GM12891 (cell line): Measurements from ENCODE around the gene FZD10.

Source experiments
- DNase-seq: peaks from one replicate; pipeline ENCODE4 v3.0.0; 2011; ENCODE audit warnings: low spot score; ENCODE audit not compliant: insufficient read length
- FAIRE-seq: peaks from 2 replicates; lab custom pipeline; 2011; peaks lifted over from hg19 to GRCh38; lab: Jason Lieb, UNC
- PAX5 ChIP-seq: IDR thresholded peaks from 2 replicates; pipeline ENCODE4 v1.6.1; 2011; ENCODE audit warnings: low read length, moderate library complexity, mild to moderate bottlenecking; ENCODE audit not compliant: insufficient read depth, severe bottlenecking
- POLR2A ChIP-seq: IDR thresholded peaks from 2 replicates; pipeline ENCODE4 v1.6.1; 2011; ENCODE audit warnings: low read depth, low read length, control low read depth
- POLR2AphosphoS5 ChIP-seq: IDR thresholded peaks from 2 replicates; pipeline ENCODE4 v1.6.1; 2011; ENCODE audit warnings: low read depth, low read length, control low read depth
- POU2F2 ChIP-seq: IDR thresholded peaks from 2 replicates; pipeline ENCODE4 v1.6.1; 2011; ENCODE audit warnings: low read depth, mild to moderate bottlenecking, control low read depth, low read length, moderate library complexity
- SPI1 ChIP-seq: IDR thresholded peaks from 2 replicates; pipeline ENCODE4 v1.6.1; 2011; ENCODE audit warnings: low read depth, low read length, control low read depth
- TAF1 ChIP-seq: IDR thresholded peaks from 2 replicates; pipeline ENCODE4 v1.6.1; 2011; ENCODE audit warnings: low read depth, low read length, control low read depth

Gene FZD10

DNA sequence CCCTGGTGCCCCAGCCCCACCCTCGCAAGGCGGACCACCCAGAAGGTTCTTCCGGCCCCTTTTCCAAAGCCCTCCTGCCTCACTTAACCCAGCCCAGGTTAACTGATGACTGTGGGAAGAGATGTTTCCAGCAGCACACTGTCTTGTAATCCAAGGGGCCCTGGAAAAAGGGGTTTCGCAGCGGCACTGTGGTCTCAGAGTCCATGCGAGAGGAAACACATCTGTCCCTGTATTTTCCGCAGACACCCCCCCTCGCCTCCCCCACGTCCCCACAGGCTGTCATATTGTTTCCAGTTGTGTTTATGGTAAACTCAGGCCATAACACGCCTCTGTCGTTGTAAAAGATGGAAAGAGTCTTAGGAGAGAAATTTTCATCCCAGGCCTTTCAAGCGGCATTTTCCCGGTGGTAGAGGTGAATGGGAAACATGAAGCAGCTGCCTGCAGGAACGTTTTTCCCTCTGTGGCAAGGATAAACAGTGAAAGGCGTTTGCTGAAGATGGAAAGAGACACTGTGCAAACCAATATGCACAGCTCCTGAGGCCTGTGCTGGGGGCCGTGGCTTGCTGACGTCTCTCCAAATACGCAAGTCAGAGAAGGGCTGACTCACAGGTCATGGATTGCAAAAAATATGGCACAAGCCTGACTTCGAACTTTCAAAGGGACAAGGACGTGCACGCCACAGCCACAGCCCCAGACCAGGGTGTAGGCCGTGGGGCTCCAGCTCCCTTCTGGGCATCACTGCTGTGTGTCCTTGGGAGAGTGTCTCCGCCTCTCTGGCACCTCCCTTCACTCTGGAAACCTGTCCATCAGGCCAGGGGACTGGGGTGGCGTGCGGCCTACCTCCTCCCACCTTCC lies 22.5 kb upstream of the FZD10 start:
- TF ChIP-seq POLR2AphosphoS5, result no peak
- TF ChIP-seq SPI1, result no peak
- TF ChIP-seq POU2F2, result no peak
- no peak for TF ChIP-seq TAF1
- TF ChIP-seq POLR2A, result no peak
- no peak for TF ChIP-seq PAX5
- FAIRE-seq (no peak), DNase-seq (no peak)

DNA sequence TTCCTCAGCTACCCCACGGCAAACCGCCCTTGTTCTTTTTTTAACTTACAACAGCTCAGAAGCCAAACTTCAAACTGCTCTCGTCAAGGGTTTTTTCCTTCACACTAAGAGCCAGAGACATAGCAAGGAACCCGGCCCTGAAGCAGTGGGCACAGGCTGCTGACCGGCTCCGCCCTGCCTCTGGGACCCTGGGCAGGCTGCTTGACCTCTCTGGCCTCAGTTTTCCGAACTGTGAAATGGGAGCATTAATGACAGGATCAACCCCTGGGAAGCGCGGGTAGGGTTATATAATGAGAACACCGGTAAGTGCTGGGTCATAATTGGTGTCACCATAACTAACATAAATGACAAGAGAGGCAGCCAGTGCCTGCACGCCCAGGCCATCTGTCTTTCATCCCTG lies 21.2 kb upstream of the FZD10 start:
- no peak for DNase-seq
- no peak for TF ChIP-seq POLR2AphosphoS5
- no peak for FAIRE-seq

DNA sequence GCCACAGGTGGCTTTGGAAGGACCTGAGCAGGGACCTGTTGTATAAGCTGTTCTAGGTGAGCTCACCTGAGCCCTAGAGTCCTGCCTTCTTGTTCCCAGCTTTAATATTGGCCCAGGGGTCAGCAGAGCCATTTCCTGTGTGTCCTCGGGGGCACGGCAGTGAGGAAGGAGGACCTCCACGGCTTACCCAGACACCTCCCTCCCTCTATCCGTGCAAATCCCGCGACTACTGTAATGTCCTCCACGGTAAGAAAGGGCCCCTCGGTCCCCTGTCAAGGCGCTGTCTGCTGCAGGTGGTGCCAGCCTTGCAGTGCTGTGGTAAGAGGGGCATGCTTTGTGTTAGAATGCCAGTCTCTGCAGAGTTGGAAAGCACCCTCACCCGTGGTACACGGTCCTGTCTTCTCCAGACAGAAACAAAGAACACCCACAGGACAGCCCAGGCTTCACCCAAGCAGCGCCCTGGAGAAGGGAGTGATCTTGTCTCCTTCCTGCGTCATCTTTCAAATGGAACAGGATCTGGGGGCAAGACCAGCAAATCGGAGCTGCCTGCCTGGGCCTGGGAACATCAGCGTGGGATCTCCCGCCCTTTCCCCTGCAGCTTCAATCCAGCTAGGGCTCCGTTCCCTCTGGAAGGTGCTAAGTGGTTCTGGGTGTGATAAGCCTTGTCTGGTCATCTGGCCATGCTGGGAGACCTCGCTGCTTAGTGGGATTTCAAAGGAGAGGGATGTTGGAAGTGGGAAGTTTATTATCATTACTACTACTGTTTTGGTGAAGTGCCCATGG lies 20.2 kb upstream of the FZD10 start:
- TF ChIP-seq POU2F2 (no peak), POLR2A (no peak), POLR2AphosphoS5 (no peak), PAX5 (no peak), TAF1 (no peak), SPI1 (no peak)
- FAIRE-seq (no peak), DNase-seq (no peak)

- TF ChIP-seq POLR2A, result no peak
- TF ChIP-seq PAX5, result no peak
- TF ChIP-seq POU2F2, result no peak
- TF ChIP-seq SPI1, result no peak
- no peak for TF ChIP-seq POLR2AphosphoS5
- no peak for TF ChIP-seq TAF1
- FAIRE-seq, result no peak
- DNase-seq, result no peak
These were observed 19.5 kb upstream of the FZD10 start for GRCh38 chr12:130142736-130143135.

- DNase-seq, result no peak
- FAIRE-seq, result no peak
- TF ChIP-seq PAX5 (no peak), POU2F2 (no peak), POLR2AphosphoS5 (no peak), SPI1 (no peak), TAF1 (no peak)
These were observed 19.1 kb upstream of the FZD10 start for GRCh38 chr12:130143136-130143535.

GRCh38 chr12:130144256-130144655 lies 18.0 kb upstream of the FZD10 start:
- TF ChIP-seq SPI1, result no peak
- no peak for TF ChIP-seq PAX5
- TF ChIP-seq POLR2AphosphoS5, result no peak
- TF ChIP-seq POU2F2, result no peak
- FAIRE-seq, result no peak

GRCh38 chr12:130145731-130146130 lies 16.5 kb upstream of the FZD10 start:
- TF ChIP-seq SPI1, result no peak
- DNase-seq (no peak), FAIRE-seq (no peak)

More at GRCh38 chr12:130144256-130144655, 18.0 kb upstream of the FZD10 start:
- no peak for DNase-seq

- DNase-seq, result no peak
- no peak for FAIRE-seq
- TF ChIP-seq SPI1 (no peak), POLR2AphosphoS5 (no peak), POU2F2 (no peak), TAF1 (no peak), PAX5 (no peak), POLR2A (no peak)
These were observed 15.9 kb upstream of the FZD10 start for GRCh38 chr12:130146176-130146931.

- FAIRE-seq, result no peak
- TF ChIP-seq TAF1 (no peak), PAX5 (no peak), SPI1 (no peak), POLR2AphosphoS5 (no peak), POLR2A (no peak), POU2F2 (no peak)
- DNase-seq, result no peak
These were observed 14.2 kb upstream of the FZD10 start for GRCh38 chr12:130147875-130148596.

DNA sequence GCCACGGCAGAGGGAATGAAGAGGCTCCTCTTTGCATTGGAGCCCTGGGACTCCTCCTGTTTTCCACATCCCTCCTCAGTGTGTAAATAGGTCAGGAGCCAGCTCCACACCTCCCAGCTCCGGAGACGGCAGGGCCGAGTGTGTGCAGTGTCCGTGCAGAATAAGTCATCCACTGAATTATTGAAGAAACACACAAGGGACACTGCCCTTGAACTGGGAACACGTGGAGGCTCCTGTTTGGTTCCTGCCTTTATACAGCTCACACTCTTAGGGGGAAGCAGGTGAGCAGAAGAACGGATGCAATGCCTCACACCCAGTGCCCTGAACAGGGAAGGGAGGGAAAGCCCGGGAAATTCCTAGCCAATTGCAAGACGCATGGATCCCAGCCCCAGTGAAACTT lies 10.4 kb upstream of the FZD10 start:
- FAIRE-seq, result no peak
- TF ChIP-seq POLR2AphosphoS5, result no peak
- no peak for TF ChIP-seq TAF1
- no peak for TF ChIP-seq PAX5
- no peak for TF ChIP-seq SPI1
- no peak for TF ChIP-seq POLR2A
- no peak for TF ChIP-seq POU2F2
- DNase-seq, result no peak
